A172 (cell line): Measurements from ENCODE around the gene SYT17. TPM values are rescaled to one million over a fixed set of nuclear protein-coding genes. Genes with fewer than 3 reads are reported as not detected.
A peak's percentile ranks its signal among the peaks of the same experiment; 100 is the strongest.

ENCODE experiments used
- DNase-seq: peaks from one replicate; pipeline ENCODE4 v3.0.0-alpha.2; 2015; ENCODE audit warnings: low spot score
- total RNA-seq: library from RNA; depleted of rRNA; stranded (reverse); fragments of >200 nt; shearing (Covaris generic); gene quantifications from 2 replicates; pipeline ENCODE4 v1.2.3, GENCODE V29; 2014; rRNA removed

SYT17 gene
- total RNA-seq, 1 experiment from 2014 or later: 0.55 TPM

- DNase-seq: no peak
Observed at GRCh38 chr16:19299565-19299964, 131.5 kb downstream of the SYT17 start.

- no peak for DNase-seq
Observed at GRCh38 chr16:19301931-19302330, 133.9 kb downstream of the SYT17 start.

- DNase-seq: peak; percentile 57
Observed at GRCh38 chr16:19304750-19305149, 136.7 kb downstream of the SYT17 start.

- no peak for DNase-seq
Observed at GRCh38 chr16:19305443-19305842, 137.4 kb downstream of the SYT17 start.

GRCh38 chr16:19307587-19308241 is 139.7 kb downstream of the SYT17 start:
- no peak for DNase-seq

- DNase-seq: no peak
Observed at GRCh38 chr16:19308392-19308791, 140.4 kb downstream of the SYT17 start.

GRCh38 chr16:19309178-19309577 is 141.1 kb downstream of the SYT17 start:
- no peak for DNase-seq

- DNase-seq: no peak
Observed at GRCh38 chr16:19314718-19315425, 146.8 kb downstream of the SYT17 start.

- no peak for DNase-seq
Observed at GRCh38 chr16:19315889-19316433, 147.9 kb downstream of the SYT17 start.

GRCh38 chr16:19316846-19317245 is 148.8 kb downstream of the SYT17 start:
- no peak for DNase-seq

Other genes starting within 250 kb of the SYT17 start
- gene SMG1, start 241.8 kb upstream of the SYT17 start, total RNA-seq: 32.9 and 34.0 TPM in 2 replicates
- 0.84 and 1.2 TPM in 2 replicates for gene TMC7, start 184.3 kb upstream of the SYT17 start, total RNA-seq
- 39.0 and 50.5 TPM in 2 replicates for gene COQ7, start 100.6 kb upstream of the SYT17 start, total RNA-seq
- gene ITPRIPL2, start 54.3 kb upstream of the SYT17 start, total RNA-seq: 24.1 and 30.8 TPM in 2 replicates
- gene CLEC19A, start 117.5 kb downstream of the SYT17 start, total RNA-seq: 0.38 and 0.83 TPM in 2 replicates
- gene TMC5, start 249.6 kb downstream of the SYT17 start, total RNA-seq: not detected in 2 replicates